AML-193 (cell line): ENCODE measurements around the gene LRRK1.

ENCODE experiments used
- DNase-seq, 2 experiments: peaks; one replicate each; lab custom pipeline; 2025; lab: John Stamatoyannopoulos, UW

Gene LRRK1

GRCh38 chr15:100980410-100981046 lies 61.4 kb downstream of the LRRK1 start:
- no peak for DNase-seq

- no peak for DNase-seq
These were observed 61.9 kb downstream of the LRRK1 start for GRCh38 chr15:100981086-100981485.

- no peak for DNase-seq
These were observed 64.1 kb downstream of the LRRK1 start for GRCh38 chr15:100983221-100983620.

- no peak for DNase-seq
These were observed 66.2 kb downstream of the LRRK1 start for GRCh38 chr15:100985401-100985800.

- no peak for DNase-seq
These were observed 67.2 kb downstream of the LRRK1 start for GRCh38 chr15:100986158-100986896.

- DNase-seq, result no peak
These were observed 68.0 kb downstream of the LRRK1 start for GRCh38 chr15:100987143-100987542.

GRCh38 chr15:100988297-100988696 lies 69.1 kb downstream of the LRRK1 start:
- no peak for DNase-seq

- DNase-seq, result no peak
These were observed 69.7 kb downstream of the LRRK1 start for GRCh38 chr15:100988857-100989256.

GRCh38 chr15:100994597-100995446 lies 75.7 kb downstream of the LRRK1 start:
- DNase-seq, result no peak

GRCh38 chr15:100995471-100996430 lies 76.6 kb downstream of the LRRK1 start:
- DNase-seq, result no peak

- DNase-seq, result no peak
These were observed 78.3 kb downstream of the LRRK1 start for GRCh38 chr15:100997442-100997841.

GRCh38 chr15:100998630-100999029 lies 79.5 kb downstream of the LRRK1 start:
- DNase-seq, result no peak

GRCh38 chr15:100999369-100999768 lies 80.2 kb downstream of the LRRK1 start:
- no peak for DNase-seq

- DNase-seq, result no peak
These were observed 81.1 kb downstream of the LRRK1 start for GRCh38 chr15:101000271-101000681.

- no peak for DNase-seq
These were observed 81.9 kb downstream of the LRRK1 start for GRCh38 chr15:101001056-101001455.

- no peak for DNase-seq
These were observed 82.6 kb downstream of the LRRK1 start for GRCh38 chr15:101001796-101002195.

GRCh38 chr15:101003081-101003480 lies 83.9 kb downstream of the LRRK1 start:
- peak; percentile 34 to 37 for DNase-seq

- DNase-seq, result no peak
These were observed 84.5 kb downstream of the LRRK1 start for GRCh38 chr15:101003706-101004105.

- no peak for DNase-seq
These were observed 85.3 kb downstream of the LRRK1 start for GRCh38 chr15:101004500-101004899.

- DNase-seq, result no peak
These were observed 86.0 kb downstream of the LRRK1 start for GRCh38 chr15:101004986-101005747.
